CD4-positive, CD25-positive, alpha-beta regulatory T cell (primary cell): ENCODE data around the gene VAT1. TPM values are rescaled to one million over a fixed set of nuclear protein-coding genes. Genes with fewer than 3 reads are reported as not detected.

ENCODE experiments used
- ATAC-seq, 2 donors: fragments of 150-1000 bp; cut with Tn5 transposase; one replicate each; pipeline ENCODE4 v1.10.0; 2021; ENCODE audit warnings: low read depth in 2 of 2, moderate number of reproducible peaks in 2 of 2, moderate library complexity in 1 of 2
- DNase-seq, 3 donors: peaks; one replicate each; pipeline versions ENCODE4 v3.0.0 to v3.0.0-alpha.2; 2012 to 2022; ENCODE audit warnings: mixed read lengths in 1 of 3
- H3K27ac ChIP-seq: one replicate; pipeline ENCODE4 v1.7.0; 2013; ENCODE audit warnings: mild to moderate bottlenecking, low read length; ENCODE audit not compliant: insufficient read depth, poor library complexity, severe bottlenecking
- H3K27me3 ChIP-seq: one replicate; pipeline ENCODE4 v1.7.0; 2013; ENCODE audit warnings: low read length; ENCODE audit not compliant: control insufficient read depth, insufficient read depth
- H3K36me3 ChIP-seq: one replicate; pipeline ENCODE4 v1.7.0; 2013; ENCODE audit warnings: mild to moderate bottlenecking, low read length, moderate library complexity; ENCODE audit not compliant: control insufficient read depth, insufficient read depth
- H3K4me1 ChIP-seq: 2 replicates; pipeline ENCODE4 v1.7.0; 2013; ENCODE audit warnings: mild to moderate bottlenecking, low read length; ENCODE audit not compliant: insufficient read depth, control insufficient read depth, poor library complexity, severe bottlenecking
- H3K4me3 ChIP-seq: one replicate; pipeline ENCODE4 v1.7.0; 2013; ENCODE audit warnings: low read depth, mild to moderate bottlenecking, low read length, moderate library complexity
- H3K9me3 ChIP-seq, 2 experiments: 1 replicate in 1 of 2; 2 replicates in 1 of 2; pipeline ENCODE4 v1.7.0; 2013; ENCODE audit warnings: low read length in 2 of 2, mild to moderate bottlenecking in 1 of 2, moderate library complexity in 1 of 2; ENCODE audit not compliant: control insufficient read depth in 2 of 2
- H3K27ac Mint-ChIP-seq, 3 donors: one replicate each; pipeline ENCODE4 v1.8.0; 2020 to 2022; ENCODE audit warnings: mild to moderate bottlenecking in 3 of 3, mixed read lengths in 3 of 3, moderate library complexity in 2 of 3
- H3K27me3 Mint-ChIP-seq: one replicate; pipeline ENCODE4 v1.8.0; 2022; ENCODE audit warnings: mild to moderate bottlenecking, mixed read lengths
- H3K36me3 Mint-ChIP-seq: one replicate; pipeline ENCODE4 v1.8.0; 2020; ENCODE audit warnings: mixed read lengths
- H3K4me1 Mint-ChIP-seq, 4 donors: one replicate each; pipeline ENCODE4 v1.8.0; 2020 to 2022; ENCODE audit warnings: mixed read lengths in 4 of 4, mild to moderate bottlenecking in 1 of 4
- H3K4me3 Mint-ChIP-seq, 4 donors: one replicate each; pipeline ENCODE4 v1.8.0; 2020 to 2022; ENCODE audit warnings: mild to moderate bottlenecking in 4 of 4, mixed read lengths in 4 of 4, moderate library complexity in 3 of 4
- H3K9me3 Mint-ChIP-seq, 7 donors: one replicate each; pipeline ENCODE4 v1.8.0; 2020 to 2022; ENCODE audit warnings: mixed read lengths in 7 of 7, mild to moderate bottlenecking in 3 of 7, moderate library complexity in 2 of 7
- polyA plus RNA-seq, 4 donors: library from polyadenylated mRNA; unstranded; fragments of 300-500 nt; fragmentation: Illumina TruSeq; gene quantifications; one replicate each; pipeline ENCODE4 v1.2.3, GENCODE V29; 2021
- total RNA-seq: library from RNA; stranded (reverse); gene quantifications from one replicate; pipeline ENCODE4 v1.2.3, GENCODE V29; 2022

Gene VAT1
- total and polyA plus RNA-seq, 5 donors from 2014 or later: 21.9 to 51.4 (median 46.8) TPM

DNA sequence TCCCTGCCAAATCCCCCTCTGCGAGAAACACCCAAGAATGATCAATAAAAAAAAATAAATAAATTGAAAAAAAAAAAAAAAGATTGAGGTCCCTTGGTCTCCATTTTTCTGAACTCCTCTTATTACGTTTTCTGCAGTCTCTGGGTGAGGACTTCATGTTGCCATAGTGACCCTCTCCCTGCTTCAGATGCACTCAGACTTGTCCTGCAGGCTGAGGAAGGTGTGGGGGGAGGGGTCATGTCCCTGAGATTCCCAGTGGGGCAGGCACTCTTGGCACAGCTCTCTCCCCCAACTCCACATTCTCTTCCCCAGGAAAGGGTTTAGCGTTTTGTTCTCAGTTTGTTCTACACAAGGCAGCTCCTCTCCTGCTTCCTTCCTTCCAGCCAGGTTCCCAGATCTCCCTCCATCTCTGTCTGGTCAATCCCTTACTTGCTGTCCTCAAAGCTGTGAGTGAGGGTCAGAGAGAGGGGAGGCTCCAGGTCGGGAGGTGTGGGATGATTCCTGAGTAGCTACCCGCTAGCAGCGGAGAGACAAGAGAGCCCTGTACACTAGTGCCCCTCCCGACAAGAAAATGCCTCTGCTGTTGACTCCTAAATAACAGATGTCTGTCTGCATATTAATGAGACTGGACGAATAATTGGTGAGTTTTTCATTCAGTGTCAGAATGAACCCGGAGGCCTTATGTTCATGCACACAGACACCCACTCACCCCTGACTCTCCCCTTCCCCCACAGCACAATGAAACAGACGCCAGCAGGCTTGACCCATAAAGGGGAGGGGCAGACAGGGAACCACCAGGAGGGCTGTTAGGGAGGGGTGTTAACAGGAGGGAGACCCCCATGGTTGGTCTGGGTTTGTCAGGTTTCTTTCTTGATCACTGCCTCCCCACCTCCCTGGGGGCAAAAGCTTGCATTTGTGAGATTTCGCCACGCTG lies 12.0 kb upstream of the VAT1 start:
- Histone ChIP-seq H3K36me3 (no peaks in the 10 kb centered on the region), H3K9me3 (no peaks in the 10 kb centered on the region), H3K27ac (no peak overlapping the region), H3K27me3 (no peaks in the 10 kb centered on the region), H3K4me1 (no peaks in the 10 kb centered on the region), H3K4me3 (no peak overlapping the region)
- ATAC-seq (no peak), DNase-seq (no peak)
- peaks cover 0 to 6% (median 0%) of the 10 kb centered on the region in 4 donors for H3K4me1 Mint-ChIP-seq
- H3K4me3 Mint-ChIP-seq: no peak overlapping the region
- H3K9me3 Mint-ChIP-seq: no peaks in the 10 kb centered on the region
- H3K27ac Mint-ChIP-seq: peak overlapping the region in 1 of 3 donors; percentile 20
- H3K36me3 Mint-ChIP-seq: no peaks in the 10 kb centered on the region
- no peaks in the 10 kb centered on the region for H3K27me3 Mint-ChIP-seq

DNA sequence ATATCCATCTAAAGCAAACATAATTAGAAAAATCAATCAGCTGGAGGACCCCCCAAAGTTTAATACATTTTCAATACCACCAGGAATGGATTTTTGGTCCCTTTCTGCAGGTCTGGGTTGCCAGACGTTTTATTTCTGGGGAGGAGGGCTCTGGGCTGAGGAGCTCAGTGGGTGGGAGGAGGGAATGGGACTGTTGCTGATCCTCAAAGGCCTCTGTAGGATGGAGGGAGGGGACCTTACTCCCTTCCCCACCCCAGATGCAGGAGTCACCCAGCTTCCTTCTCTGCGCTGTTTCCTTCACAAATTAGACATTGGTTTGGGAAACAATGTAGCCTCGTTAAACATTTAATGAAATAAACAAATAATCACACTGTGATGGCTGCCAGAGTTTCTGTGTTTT lies 9.5 kb upstream of the VAT1 start:
- Mint-ChIP-seq H3K36me3 (no peaks in the 10 kb centered on the region), H3K27me3 (no peaks in the 10 kb centered on the region), H3K4me3 (no peak overlapping the region), H3K9me3 (no peaks in the 10 kb centered on the region), H3K4me1 (peaks cover 0 to 6% (median 0%) of the 10 kb centered on the region in 4 donors), H3K27ac (no peak overlapping the region)
- H3K27me3 ChIP-seq: no peaks in the 10 kb centered on the region
- no peak for ATAC-seq
- no peak overlapping the region for H3K27ac ChIP-seq
- no peaks in the 10 kb centered on the region for H3K36me3 ChIP-seq
- DNase-seq: no peak
- H3K4me1 ChIP-seq: no peaks in the 10 kb centered on the region
- no peaks in the 10 kb centered on the region for H3K9me3 ChIP-seq
- no peak overlapping the region for H3K4me3 ChIP-seq

DNA sequence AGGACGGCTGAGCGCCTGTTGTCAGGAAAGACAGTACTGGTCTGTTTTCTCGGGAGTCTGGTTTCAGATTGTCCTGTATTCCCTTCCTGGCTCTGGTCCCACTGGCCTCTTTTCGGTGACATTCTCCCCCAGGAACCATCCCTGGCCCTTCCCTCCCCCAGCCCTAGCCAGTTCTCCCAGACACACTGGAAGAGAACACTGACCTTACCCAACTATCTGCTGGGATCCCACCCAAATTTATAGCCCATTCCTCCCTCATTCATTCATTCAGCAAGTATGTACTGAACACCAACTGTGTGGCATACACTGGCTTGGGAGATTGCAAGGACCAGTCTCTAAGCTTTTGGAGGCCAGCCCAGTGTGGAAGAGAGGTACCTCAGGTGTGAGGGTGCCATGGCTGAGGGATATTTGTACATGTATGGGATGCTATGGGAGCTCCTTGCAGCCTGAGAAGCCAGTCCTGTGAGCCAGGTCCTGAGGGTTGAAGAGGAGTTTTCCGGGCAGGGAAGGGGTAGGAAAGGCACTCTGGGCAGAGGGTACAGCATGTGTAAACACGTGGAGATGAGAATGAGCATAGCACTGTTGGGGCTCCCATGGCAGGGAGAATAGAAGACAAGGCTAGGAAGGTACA lies 8.1 kb upstream of the VAT1 start:
- Histone ChIP-seq H3K27me3 (no peaks in the 10 kb centered on the region), H3K27ac (no peak overlapping the region), H3K9me3 (no peaks in the 10 kb centered on the region), H3K4me1 (peaks cover 3% of the 10 kb centered on the region), H3K36me3 (no peaks in the 10 kb centered on the region), H3K4me3 (no peak overlapping the region)
- no peaks in the 10 kb centered on the region for H3K27me3 Mint-ChIP-seq
- ATAC-seq (no peak), DNase-seq (no peak)
- H3K27ac Mint-ChIP-seq: no peak overlapping the region
- peaks cover 0 to 6% (median 1%) of the 10 kb centered on the region in 4 donors for H3K4me1 Mint-ChIP-seq
- no peaks in the 10 kb centered on the region for H3K9me3 Mint-ChIP-seq
- H3K4me3 Mint-ChIP-seq: peak overlapping the region in 1 of 4 donors; percentile 80
- H3K36me3 Mint-ChIP-seq: no peaks in the 10 kb centered on the region

DNA sequence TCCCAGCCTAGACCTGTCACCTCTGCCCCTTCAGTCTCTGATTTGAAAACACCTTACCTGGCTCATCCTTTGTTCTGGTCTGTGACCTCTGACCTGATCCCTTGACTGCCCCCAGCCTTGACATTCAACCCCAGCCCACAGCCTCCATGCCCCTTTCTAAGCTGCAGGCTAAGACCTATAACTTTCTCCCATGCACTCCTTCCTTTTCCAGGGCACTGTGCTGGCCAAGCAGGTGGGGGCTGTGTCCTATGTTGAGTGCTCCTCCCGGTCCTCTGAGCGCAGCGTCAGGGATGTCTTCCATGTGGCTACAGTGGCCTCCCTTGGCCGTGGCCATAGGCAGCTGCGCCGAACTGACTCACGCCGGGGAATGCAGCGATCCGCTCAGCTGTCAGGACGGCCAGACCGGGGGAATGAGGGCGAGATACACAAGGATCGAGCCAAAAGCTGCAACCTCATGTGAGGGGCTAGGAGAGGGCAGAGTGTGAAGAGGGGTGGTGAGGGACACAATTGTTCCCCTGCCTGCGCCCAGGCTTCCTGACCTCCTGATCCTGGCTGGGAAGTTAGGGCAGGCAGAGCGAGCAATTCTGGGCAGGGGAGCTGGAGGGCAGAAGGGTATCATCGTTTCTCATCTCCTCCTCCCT lies 6.2 kb upstream of the VAT1 start:
- Mint-ChIP-seq H3K9me3 (no peaks in the 10 kb centered on the region), H3K36me3 (no peaks in the 10 kb centered on the region), H3K27me3 (no peaks in the 10 kb centered on the region), H3K4me1 (peaks cover 0 to 16% (median 8%) of the 10 kb centered on the region in 4 donors), H3K4me3 (peak overlapping the region in 2 of 4 donors; percentile 39 to 90), H3K27ac (peak overlapping the region in 2 of 3 donors; percentile 14 to 34)
- no peak for ATAC-seq
- peaks cover 16% of the 10 kb centered on the region for H3K4me1 ChIP-seq
- no peaks in the 10 kb centered on the region for H3K36me3 ChIP-seq
- no peak for DNase-seq
- no peak overlapping the region for H3K27ac ChIP-seq
- no peak overlapping the region for H3K4me3 ChIP-seq
- no peaks in the 10 kb centered on the region for H3K9me3 ChIP-seq
- no peaks in the 10 kb centered on the region for H3K27me3 ChIP-seq

DNA sequence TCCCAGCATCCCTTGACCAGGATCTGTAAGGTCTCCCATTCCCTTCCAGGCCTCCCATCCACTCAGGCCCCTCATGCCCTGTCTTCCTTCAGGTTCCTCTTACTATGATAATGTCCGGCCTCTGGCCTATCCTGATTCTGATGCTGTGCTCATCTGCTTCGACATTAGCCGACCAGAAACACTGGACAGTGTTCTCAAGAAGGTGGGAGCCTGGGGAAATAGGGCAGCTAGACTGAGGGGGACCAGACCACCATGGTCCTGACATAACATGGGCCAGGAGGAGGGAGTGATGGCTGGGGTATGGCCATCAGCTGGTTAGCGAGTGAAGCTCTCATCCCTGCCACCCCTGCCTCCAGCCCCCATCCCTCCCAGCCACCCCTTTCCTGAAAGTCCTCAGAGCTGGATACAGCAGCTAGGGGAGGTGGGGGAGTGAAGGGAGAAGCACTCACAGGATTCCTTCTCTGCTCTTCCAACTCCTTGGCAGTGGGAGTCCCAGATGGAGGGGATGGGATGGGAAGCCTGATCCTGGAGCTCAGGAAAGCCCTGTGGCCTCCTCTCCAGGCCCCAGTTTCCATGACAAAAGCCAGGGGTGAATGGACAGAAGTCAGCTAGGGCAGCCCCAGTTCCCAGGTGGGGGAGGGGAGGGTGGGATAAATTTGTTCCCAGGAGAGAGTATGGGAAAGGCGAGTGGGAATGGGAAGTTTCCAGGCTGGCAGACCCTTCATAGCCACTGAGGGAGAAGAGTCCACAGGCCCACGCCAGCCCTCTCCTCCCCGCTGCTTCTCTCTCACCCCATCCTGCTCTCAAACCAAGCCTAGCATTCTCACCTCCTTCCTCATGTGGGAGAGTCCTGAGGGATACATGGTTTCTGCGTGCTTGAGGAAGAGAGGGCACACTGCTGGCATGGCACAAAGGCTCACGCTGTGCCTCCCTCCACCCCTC lies 5.2 kb upstream of the VAT1 start:
- H3K4me1 ChIP-seq: peaks cover 20% of the 10 kb centered on the region
- no peak overlapping the region for H3K4me3 ChIP-seq
- H3K4me1 Mint-ChIP-seq: peaks cover 0 to 16% (median 8%) of the 10 kb centered on the region in 4 donors
- no peak overlapping the region for H3K27ac ChIP-seq
- H3K36me3 ChIP-seq: no peaks in the 10 kb centered on the region
- H3K27me3 ChIP-seq: no peaks in the 10 kb centered on the region
- no peaks in the 10 kb centered on the region for H3K9me3 Mint-ChIP-seq
- H3K27me3 Mint-ChIP-seq: no peaks in the 10 kb centered on the region
- peak overlapping the region in 1 of 3 donors; percentile 65 for H3K27ac Mint-ChIP-seq
- ATAC-seq (no peak), DNase-seq (no peak)
- peak overlapping the region; percentile 59 to 77 (median 72) for H3K4me3 Mint-ChIP-seq
- H3K36me3 Mint-ChIP-seq: no peaks in the 10 kb centered on the region
- H3K9me3 ChIP-seq: no peaks in the 10 kb centered on the region

DNA sequence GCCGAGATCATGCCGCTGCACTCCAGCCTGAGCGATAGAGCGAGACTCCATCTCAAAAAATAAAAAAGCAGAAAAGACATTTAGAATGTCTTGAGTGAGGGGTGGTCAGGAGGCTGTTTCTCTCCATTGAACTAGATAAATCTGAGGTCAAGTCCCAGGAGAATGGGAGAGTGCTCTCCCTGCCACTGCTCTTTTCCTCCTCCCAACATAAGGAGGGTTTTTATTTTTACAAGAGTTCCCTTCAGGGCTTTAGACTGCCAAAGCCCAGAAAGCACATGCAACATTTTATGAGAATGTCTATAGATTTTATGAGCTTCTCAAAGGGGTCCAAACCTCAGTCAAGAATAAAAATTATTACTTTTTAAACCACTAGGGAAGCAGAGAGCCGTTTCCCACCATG lies 4.4 kb upstream of the VAT1 start:
- ATAC-seq: no peak
- Histone ChIP-seq H3K27me3 (no peaks in the 10 kb centered on the region), H3K4me3 (no peak overlapping the region), H3K27ac (no peak overlapping the region), H3K36me3 (no peaks in the 10 kb centered on the region), H3K9me3 (no peaks in the 10 kb centered on the region), H3K4me1 (peaks cover 22% of the 10 kb centered on the region)
- Mint-ChIP-seq H3K27me3 (no peaks in the 10 kb centered on the region), H3K36me3 (no peaks in the 10 kb centered on the region), H3K4me1 (peaks cover 0 to 16% (median 9%) of the 10 kb centered on the region in 4 donors), H3K4me3 (peak overlapping the region; percentile 56 to 77 (median 72)), H3K27ac (peak overlapping the region in 1 of 3 donors; percentile 73), H3K9me3 (no peaks in the 10 kb centered on the region)
- DNase-seq: no peak
